ENCODE results near the gene LLGL2. TPM values are rescaled to one million over a fixed set of nuclear protein-coding genes. Genes with fewer than 3 reads are reported as not detected.
A peak's percentile ranks its signal among the peaks of the same experiment; 100 is the strongest.

Gene LLGL2
- total RNA-seq, 6 donors from 2014 or later = 113 to 256 (median 175) TPM

GRCh38 chr17:75607086-75607485 is 81.6 kb downstream of the LLGL2 start:
- no peak for TF ChIP-seq CTCF (IDR thresholded peaks at IDR 0.05)
- TF ChIP-seq POLR2A (IDR thresholded peaks at IDR 0.05) = no peak
- TF ChIP-seq POLR2AphosphoS5 (IDR thresholded peaks at IDR 0.05) = no peak
- no peak for TF ChIP-seq EP300 (IDR thresholded peaks at IDR 0.05)
- no peaks in the 10 kb centered on the region for H3K9me3 ChIP-seq
- 86 to 93% methylated on average over 5 of the region's 5 CpGs for WGBS, 2 donors
- no peak overlapping the region for H3K27ac ChIP-seq
- H3K36me3 ChIP-seq = peaks cover 0 to 31% (median 11%) of the 10 kb centered on the region in 4 donors
- ATAC-seq (ENCODE audit: low FRiP score in 2 of 2) = no peak
- H3K4me1 ChIP-seq = peaks cover 0 to 13% (median 0%) of the 10 kb centered on the region in 4 donors
- no peaks in the 10 kb centered on the region for H3K27me3 ChIP-seq
- no peak overlapping the region for H3K4me3 ChIP-seq
- DNase-seq = no peak

GRCh38 chr17:75610103-75610984 is 84.8 kb downstream of the LLGL2 start:
- Histone ChIP-seq H3K9me3 (no peaks in the 10 kb centered on the region), H3K4me1 (no peaks in the 10 kb centered on the region), H3K27me3 (no peaks in the 10 kb centered on the region), H3K36me3 (peaks cover 0 to 60% (median 41%) of the 10 kb centered on the region in 4 donors), H3K27ac (no peak overlapping the region), H3K4me3 (no peak overlapping the region)
- 89 to 92% methylated on average over 24 to 25 of the region's 25 CpGs for WGBS, 2 donors
- TF ChIP-seq POLR2A (IDR thresholded peaks at IDR 0.05) (no peak), POLR2AphosphoS5 (IDR thresholded peaks at IDR 0.05) (no peak), CTCF (IDR thresholded peaks at IDR 0.05) (no peak), EP300 (IDR thresholded peaks at IDR 0.05) (no peak)
- ATAC-seq (ENCODE audit: low FRiP score in 2 of 2) = no peak
- DNase-seq = peak in 1 of 2 donors; percentile 64

GRCh38 chr17:75611851-75612429 is 86.4 kb downstream of the LLGL2 start:
- 93 to 94% methylated on average over 20 of the region's 20 CpGs for WGBS, 2 donors

GRCh38 chr17:75612906-75613626 is 87.6 kb downstream of the LLGL2 start:
- ATAC-seq (ENCODE audit: low FRiP score in 2 of 2) = no peak
- Histone ChIP-seq H3K4me3 (no peak overlapping the region), H3K9me3 (no peaks in the 10 kb centered on the region), H3K4me1 (no peaks in the 10 kb centered on the region), H3K36me3 (peaks cover 2 to 80% (median 66%) of the 10 kb centered on the region in 4 donors), H3K27ac (no peak overlapping the region), H3K27me3 (no peaks in the 10 kb centered on the region)
- WGBS, 2 donors = 89 to 90% methylated on average over 2 to 16 of the region's 27 CpGs
- TF ChIP-seq CTCF (IDR thresholded peaks at IDR 0.05) (no peak), EP300 (IDR thresholded peaks at IDR 0.05) (no peak), POLR2A (IDR thresholded peaks at IDR 0.05) (no peak), POLR2AphosphoS5 (IDR thresholded peaks at IDR 0.05) (no peak)
- peak in 1 of 2 donors; percentile 75 for DNase-seq

More at GRCh38 chr17:75611851-75612429, 86.4 kb downstream of the LLGL2 start:
- Histone ChIP-seq H3K27me3 (no peaks in the 10 kb centered on the region), H3K4me1 (no peaks in the 10 kb centered on the region), H3K36me3 (peaks cover 0 to 73% (median 56%) of the 10 kb centered on the region in 4 donors), H3K9me3 (no peaks in the 10 kb centered on the region), H3K27ac (no peak overlapping the region), H3K4me3 (no peak overlapping the region)
- DNase-seq (peak in 1 of 2 donors; percentile 69), ATAC-seq (ENCODE audit: low FRiP score in 2 of 2) (no peak)
- TF ChIP-seq EP300 (IDR thresholded peaks at IDR 0.05) (no peak), CTCF (IDR thresholded peaks at IDR 0.05) (no peak), POLR2AphosphoS5 (IDR thresholded peaks at IDR 0.05) (no peak), POLR2A (IDR thresholded peaks at IDR 0.05) (no peak)

Measured in upper lobe of left lung (tissue), 6 donors.